GM23338 (cell line): ENCODE data around the gene R3HCC1L. TPM values are rescaled to one million over a fixed set of nuclear protein-coding genes. Genes with fewer than 3 reads are reported as not detected.

ENCODE experiments used
- ATAC-seq: fragments of 200-7000 bp; cut with Tn5 transposase; 3 replicates; pipeline ENCODE4 v1.9.1; 2020
- DNase-seq: peaks from one replicate; pipeline ENCODE4 v3.0.0-alpha.2; 2015; ENCODE audit warnings: low spot score
- H2AFZ ChIP-seq: fragments of 200-600 bp; sonication (generic); 2 replicates; pipeline ENCODE4 v1.8.0; 2016; ENCODE audit warnings: antibody characterized with exemption, mild to moderate bottlenecking, moderate library complexity
- H3F3A ChIP-seq: fragments of 200-600 bp; sonication (generic); replicated peaks from 2 replicates; pipeline ENCODE4 v1.8.0; 2017; ENCODE audit warnings: antibody characterized with exemption, mixed run types, low read depth
- H3K27ac ChIP-seq: fragments of 200-600 bp; sonication (generic); 2 replicates; pipeline ENCODE4 v1.6.1; 2016; ENCODE audit warnings: low read depth
- H3K27me3 ChIP-seq: fragments of 200-600 bp; sonication (generic); 2 replicates; pipeline ENCODE4 v1.8.0; 2016; ENCODE audit warnings: mild to moderate bottlenecking, mixed run types, moderate library complexity; ENCODE audit not compliant: insufficient read depth
- H3K36me3 ChIP-seq: fragments of 200-600 bp; sonication (generic); 2 replicates; pipeline ENCODE4 v1.8.0; 2016; ENCODE audit warnings: mild to moderate bottlenecking; ENCODE audit not compliant: insufficient read depth
- H3K4me1 ChIP-seq: fragments of 200-600 bp; sonication (generic); 2 replicates; pipeline ENCODE4 v1.8.0; 2016; ENCODE audit warnings: mild to moderate bottlenecking, moderate library complexity; ENCODE audit not compliant: insufficient read depth
- H3K4me2 ChIP-seq: fragments of 200-600 bp; sonication (generic); 2 replicates; pipeline ENCODE4 v1.7.1; 2017; ENCODE audit warnings: mixed run types
- H3K4me3 ChIP-seq: fragments of 200-600 bp; sonication (generic); 2 replicates; pipeline ENCODE4 v1.6.1; 2016; ENCODE audit warnings: mixed run types
- H3K79me2 ChIP-seq: fragments of 200-600 bp; sonication (generic); replicated peaks from 2 replicates; pipeline ENCODE4 v1.8.0; 2017; ENCODE audit warnings: mild to moderate bottlenecking; ENCODE audit not compliant: insufficient read depth
- H3K9me2 ChIP-seq: fragments of 200-600 bp; sonication (generic); 2 replicates; pipeline ENCODE4 v1.8.0; 2017; ENCODE audit not compliant: insufficient read depth
- H4K20me1 ChIP-seq: fragments of 200-600 bp; sonication (generic); replicated peaks from 2 replicates; pipeline ENCODE4 v1.8.0; 2017; ENCODE audit warnings: mild to moderate bottlenecking; ENCODE audit not compliant: insufficient read depth
- H3K27ac Mint-ChIP-seq: 2 replicates; pipeline ENCODE4 v1.8.0; 2020; ENCODE audit warnings: inconsistent platforms, mild to moderate bottlenecking, moderate library complexity, mixed read lengths
- H3K27me3 Mint-ChIP-seq: 3 replicates; pipeline ENCODE4 v1.8.0; 2022; ENCODE audit warnings: low read depth, mild to moderate bottlenecking, moderate library complexity, mixed read lengths, inconsistent platforms; ENCODE audit not compliant: insufficient read depth, poor library complexity
- H3K36me3 Mint-ChIP-seq: 3 replicates; pipeline ENCODE4 v1.8.0; 2021; ENCODE audit warnings: low read depth, mild to moderate bottlenecking, inconsistent platforms, moderate library complexity, mixed read lengths
- H3K4me1 Mint-ChIP-seq: 3 replicates; pipeline ENCODE4 v1.8.0; 2020; ENCODE audit warnings: mild to moderate bottlenecking, inconsistent platforms, mixed read lengths
- H3K4me3 Mint-ChIP-seq: 3 replicates; pipeline ENCODE4 v1.8.0; 2021; ENCODE audit warnings: moderate library complexity, mild to moderate bottlenecking, inconsistent platforms, mixed read lengths
- H3K9me3 Mint-ChIP-seq: 3 replicates; pipeline ENCODE4 v1.8.0; 2020; ENCODE audit warnings: moderate library complexity, mild to moderate bottlenecking, inconsistent platforms, mixed read lengths
- CREB1 ChIP-seq: fragments of 250-450 bp; sonication (Bioruptor Pico); IDR thresholded peaks from 2 replicates; pipeline ENCODE4 v1.5.0; 2020; ENCODE audit warnings: low read depth, mild to moderate bottlenecking, moderate library complexity
- EZH2 ChIP-seq: fragments of 200-600 bp; sonication (generic); IDR thresholded peaks from one replicate; pipeline ENCODE4 v1.8.0; 2017; ENCODE audit warnings: antibody characterized with exemption, mild to moderate bottlenecking, low read depth; ENCODE audit not compliant: unreplicated experiment
- EZH2phosphoT487 ChIP-seq: fragments of 200-600 bp; sonication (generic); IDR thresholded peaks from one replicate; pipeline ENCODE4 v1.8.1; 2018; ENCODE audit warnings: antibody characterized with exemption; ENCODE audit not compliant: unreplicated experiment
- JUNB ChIP-seq: IDR thresholded peaks from one replicate; pipeline ENCODE4 v1.6.1; 2016; ENCODE audit warnings: antibody characterized with exemption; ENCODE audit not compliant: unreplicated experiment
- NANOG ChIP-seq: IDR thresholded peaks from 2 replicates; pipeline ENCODE4 v1.6.1; 2016; ENCODE audit warnings: antibody characterized with exemption, borderline replicate concordance
- POLR2AphosphoS5 ChIP-seq: IDR thresholded peaks from 2 replicates; pipeline ENCODE4 v1.6.1; 2016; ENCODE audit warnings: antibody characterized with exemption, low read depth
- STAT1 ChIP-seq: IDR thresholded peaks from one replicate; pipeline ENCODE4 v1.6.1; 2016; ENCODE audit warnings: antibody characterized with exemption; ENCODE audit not compliant: unreplicated experiment
- ZNF114 ChIP-seq: fragments of 250-450 bp; sonication (Bioruptor Pico); IDR thresholded peaks from 2 replicates; pipeline ENCODE4 v1.5.0; 2020; ENCODE audit warnings: mild to moderate bottlenecking, moderate library complexity
- ZNF331 ChIP-seq: fragments of 250-450 bp; sonication (Bioruptor Pico); IDR thresholded peaks from 2 replicates; pipeline ENCODE4 v1.5.0; 2020; ENCODE audit warnings: low read depth, mild to moderate bottlenecking, moderate library complexity
- polyA plus RNA-seq: library from polyadenylated mRNA; unstranded; fragments of >200 nt; fragmentation: Nextera tagmentation; extraction: Ambion mirVana; gene quantifications from 2 replicates; pipeline ENCODE4 v1.2.1, GENCODE V29; 2016
- total RNA-seq: library from RNA; depleted of rRNA; stranded (reverse); fragments of >200 nt; shearing (Covaris generic); gene quantifications from 2 replicates; pipeline ENCODE4 v1.2.3, GENCODE V29; 2014
- TF ChIP-seq, protein P1 (sequence below): IDR thresholded peaks from one replicate; pipeline ENCODE4 v1.6.1; 2018; ENCODE audit warnings: antibody characterized with exemption; ENCODE audit not compliant: unreplicated experiment
- TF ChIP-seq, protein P2 (sequence below): fragments of 250-450 bp; sonication (Bioruptor Pico); IDR thresholded peaks from 2 replicates; pipeline ENCODE4 v1.5.0; 2020; ENCODE audit warnings: mild to moderate bottlenecking, moderate library complexity
- TF ChIP-seq, protein P3 (sequence below), 2 experiments: fragments of 200-600 bp in 1 of 2; sonication (generic) in 1 of 2; conservative IDR thresholded peaks; 2 replicates each; pipeline versions ENCODE4 v1.5.1 to v1.6.1; 2016 to 2017; ENCODE audit warnings: antibody characterized with exemption in 2 of 2, low read depth in 2 of 2, mild to moderate bottlenecking in 2 of 2, moderate library complexity in 1 of 2
- TF ChIP-seq, protein P4 (sequence below): IDR thresholded peaks from 2 replicates; pipeline ENCODE4 v1.6.1; 2016; ENCODE audit warnings: antibody characterized with exemption

R3HCC1L gene
- total and polyA plus RNA-seq, 2 experiments from 2014 or later: 9.3 to 15.8 TPM

DNA sequence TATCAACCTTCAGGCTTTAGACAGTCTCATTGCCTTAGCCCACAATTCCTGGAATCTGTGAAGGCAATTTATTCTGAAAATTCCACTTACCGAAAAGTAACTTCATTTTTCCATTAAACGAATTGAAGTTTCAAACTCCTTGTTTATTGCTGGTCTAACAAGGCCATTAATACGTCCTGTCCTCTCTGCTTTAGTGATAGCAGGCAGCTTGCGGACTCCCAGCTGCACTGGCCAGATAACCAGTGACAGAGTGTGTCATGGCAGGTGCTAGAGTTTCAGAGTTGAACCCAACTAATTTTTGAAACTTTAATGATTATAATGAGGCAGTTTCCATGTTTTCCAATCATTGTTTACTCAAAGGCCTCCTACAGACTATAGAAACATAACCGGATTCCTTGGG, 102.4 kb downstream of the R3HCC1L start:
- no peak for DNase-seq
- H3K4me3 ChIP-seq: no peak overlapping the region
- H3K27ac ChIP-seq: no peak overlapping the region
- 0 out of 2 replicates have a peak, but pooled peaks cover 9% of the 10 kb centered on the region for H4K20me1 ChIP-seq
- no peak for ATAC-seq
- no peaks in the 10 kb centered on the region for H3F3A ChIP-seq
- no peak overlapping the region for H2AFZ ChIP-seq
- Mint-ChIP-seq H3K4me3 (no peak overlapping the region), H3K9me3 (no peaks in the 10 kb centered on the region), H3K4me1 (peaks cover 10% of the 10 kb centered on the region; the same call in 2 of the 3 replicates), H3K27me3 (no peaks in the 10 kb centered on the region), H3K36me3 (peaks cover 7% of the 10 kb centered on the region; the same call in 1 of the 3 replicates), H3K27ac (no peak overlapping the region)
- H3K79me2 ChIP-seq: no peaks in the 10 kb centered on the region
- no peaks in the 10 kb centered on the region; the same call in 1 of the 2 replicates for H3K36me3 ChIP-seq
- TF ChIP-seq, protein P1, sequence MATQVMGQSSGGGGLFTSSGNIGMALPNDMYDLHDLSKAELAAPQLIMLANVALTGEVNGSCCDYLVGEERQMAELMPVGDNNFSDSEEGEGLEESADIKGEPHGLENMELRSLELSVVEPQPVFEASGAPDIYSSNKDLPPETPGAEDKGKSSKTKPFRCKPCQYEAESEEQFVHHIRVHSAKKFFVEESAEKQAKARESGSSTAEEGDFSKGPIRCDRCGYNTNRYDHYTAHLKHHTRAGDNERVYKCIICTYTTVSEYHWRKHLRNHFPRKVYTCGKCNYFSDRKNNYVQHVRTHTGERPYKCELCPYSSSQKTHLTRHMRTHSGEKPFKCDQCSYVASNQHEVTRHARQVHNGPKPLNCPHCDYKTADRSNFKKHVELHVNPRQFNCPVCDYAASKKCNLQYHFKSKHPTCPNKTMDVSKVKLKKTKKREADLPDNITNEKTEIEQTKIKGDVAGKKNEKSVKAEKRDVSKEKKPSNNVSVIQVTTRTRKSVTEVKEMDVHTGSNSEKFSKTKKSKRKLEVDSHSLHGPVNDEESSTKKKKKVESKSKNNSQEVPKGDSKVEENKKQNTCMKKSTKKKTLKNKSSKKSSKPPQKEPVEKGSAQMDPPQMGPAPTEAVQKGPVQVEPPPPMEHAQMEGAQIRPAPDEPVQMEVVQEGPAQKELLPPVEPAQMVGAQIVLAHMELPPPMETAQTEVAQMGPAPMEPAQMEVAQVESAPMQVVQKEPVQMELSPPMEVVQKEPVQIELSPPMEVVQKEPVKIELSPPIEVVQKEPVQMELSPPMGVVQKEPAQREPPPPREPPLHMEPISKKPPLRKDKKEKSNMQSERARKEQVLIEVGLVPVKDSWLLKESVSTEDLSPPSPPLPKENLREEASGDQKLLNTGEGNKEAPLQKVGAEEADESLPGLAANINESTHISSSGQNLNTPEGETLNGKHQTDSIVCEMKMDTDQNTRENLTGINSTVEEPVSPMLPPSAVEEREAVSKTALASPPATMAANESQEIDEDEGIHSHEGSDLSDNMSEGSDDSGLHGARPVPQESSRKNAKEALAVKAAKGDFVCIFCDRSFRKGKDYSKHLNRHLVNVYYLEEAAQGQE: no peak
- TF ChIP-seq JUNB (no peak), EZH2phosphoT487 (no peak), POLR2AphosphoS5 (no peak), NANOG (no peak), EZH2 (no peak), CREB1 (CRISPR knock-in tag) (no peak), ZNF331 (CRISPR knock-in tag) (no peak), STAT1 (no peak), ZNF114 (no peak)
- TF ChIP-seq, protein P2, sequence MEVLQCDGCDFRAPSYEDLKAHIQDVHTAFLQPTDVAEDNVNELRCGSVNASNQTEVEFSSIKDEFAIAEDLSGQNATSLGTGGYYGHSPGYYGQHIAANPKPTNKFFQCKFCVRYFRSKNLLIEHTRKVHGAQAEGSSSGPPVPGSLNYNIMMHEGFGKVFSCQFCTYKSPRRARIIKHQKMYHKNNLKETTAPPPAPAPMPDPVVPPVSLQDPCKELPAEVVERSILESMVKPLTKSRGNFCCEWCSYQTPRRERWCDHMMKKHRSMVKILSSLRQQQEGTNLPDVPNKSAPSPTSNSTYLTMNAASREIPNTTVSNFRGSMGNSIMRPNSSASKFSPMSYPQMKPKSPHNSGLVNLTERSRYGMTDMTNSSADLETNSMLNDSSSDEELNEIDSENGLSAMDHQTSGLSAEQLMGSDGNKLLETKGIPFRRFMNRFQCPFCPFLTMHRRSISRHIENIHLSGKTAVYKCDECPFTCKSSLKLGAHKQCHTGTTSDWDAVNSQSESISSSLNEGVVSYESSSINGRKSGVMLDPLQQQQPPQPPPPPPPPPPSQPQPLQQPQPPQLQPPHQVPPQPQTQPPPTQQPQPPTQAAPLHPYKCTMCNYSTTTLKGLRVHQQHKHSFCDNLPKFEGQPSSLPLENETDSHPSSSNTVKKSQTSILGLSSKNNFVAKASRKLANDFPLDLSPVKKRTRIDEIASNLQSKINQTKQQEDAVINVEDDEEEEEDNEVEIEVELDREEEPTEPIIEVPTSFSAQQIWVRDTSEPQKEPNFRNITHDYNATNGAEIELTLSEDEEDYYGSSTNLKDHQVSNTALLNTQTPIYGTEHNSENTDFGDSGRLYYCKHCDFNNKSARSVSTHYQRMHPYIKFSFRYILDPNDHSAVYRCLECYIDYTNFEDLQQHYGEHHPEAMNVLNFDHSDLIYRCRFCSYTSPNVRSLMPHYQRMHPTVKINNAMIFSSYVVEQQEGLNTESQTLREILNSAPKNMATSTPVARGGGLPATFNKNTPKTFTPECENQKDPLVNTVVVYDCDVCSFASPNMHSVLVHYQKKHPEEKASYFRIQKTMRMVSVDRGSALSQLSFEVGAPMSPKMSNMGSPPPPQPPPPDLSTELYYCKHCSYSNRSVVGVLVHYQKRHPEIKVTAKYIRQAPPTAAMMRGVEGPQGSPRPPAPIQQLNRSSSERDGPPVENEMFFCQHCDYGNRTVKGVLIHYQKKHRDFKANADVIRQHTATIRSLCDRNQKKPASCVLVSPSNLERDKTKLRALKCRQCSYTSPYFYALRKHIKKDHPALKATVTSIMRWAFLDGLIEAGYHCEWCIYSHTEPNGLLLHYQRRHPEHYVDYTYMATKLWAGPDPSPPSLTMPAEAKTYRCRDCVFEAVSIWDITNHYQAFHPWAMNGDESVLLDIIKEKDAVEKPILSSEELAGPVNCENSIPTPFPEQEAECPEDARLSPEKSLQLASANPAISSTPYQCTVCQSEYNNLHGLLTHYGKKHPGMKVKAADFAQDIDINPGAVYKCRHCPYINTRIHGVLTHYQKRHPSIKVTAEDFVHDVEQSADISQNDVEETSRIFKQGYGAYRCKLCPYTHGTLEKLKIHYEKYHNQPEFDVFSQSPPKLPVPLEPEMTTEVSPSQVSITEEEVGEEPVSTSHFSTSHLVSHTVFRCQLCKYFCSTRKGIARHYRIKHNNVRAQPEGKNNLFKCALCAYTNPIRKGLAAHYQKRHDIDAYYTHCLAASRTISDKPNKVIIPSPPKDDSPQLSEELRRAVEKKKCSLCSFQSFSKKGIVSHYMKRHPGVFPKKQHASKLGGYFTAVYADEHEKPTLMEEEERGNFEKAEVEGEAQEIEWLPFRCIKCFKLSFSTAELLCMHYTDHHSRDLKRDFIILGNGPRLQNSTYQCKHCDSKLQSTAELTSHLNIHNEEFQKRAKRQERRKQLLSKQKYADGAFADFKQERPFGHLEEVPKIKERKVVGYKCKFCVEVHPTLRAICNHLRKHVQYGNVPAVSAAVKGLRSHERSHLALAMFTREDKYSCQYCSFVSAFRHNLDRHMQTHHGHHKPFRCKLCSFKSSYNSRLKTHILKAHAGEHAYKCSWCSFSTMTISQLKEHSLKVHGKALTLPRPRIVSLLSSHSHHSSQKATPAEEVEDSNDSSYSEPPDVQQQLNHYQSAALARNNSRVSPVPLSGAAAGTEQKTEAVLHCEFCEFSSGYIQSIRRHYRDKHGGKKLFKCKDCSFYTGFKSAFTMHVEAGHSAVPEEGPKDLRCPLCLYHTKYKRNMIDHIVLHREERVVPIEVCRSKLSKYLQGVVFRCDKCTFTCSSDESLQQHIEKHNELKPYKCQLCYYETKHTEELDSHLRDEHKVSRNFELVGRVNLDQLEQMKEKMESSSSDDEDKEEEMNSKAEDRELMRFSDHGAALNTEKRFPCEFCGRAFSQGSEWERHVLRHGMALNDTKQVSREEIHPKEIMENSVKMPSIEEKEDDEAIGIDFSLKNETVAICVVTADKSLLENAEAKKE (CRISPR knock-in tag): no peak
- TF ChIP-seq, protein P3, sequence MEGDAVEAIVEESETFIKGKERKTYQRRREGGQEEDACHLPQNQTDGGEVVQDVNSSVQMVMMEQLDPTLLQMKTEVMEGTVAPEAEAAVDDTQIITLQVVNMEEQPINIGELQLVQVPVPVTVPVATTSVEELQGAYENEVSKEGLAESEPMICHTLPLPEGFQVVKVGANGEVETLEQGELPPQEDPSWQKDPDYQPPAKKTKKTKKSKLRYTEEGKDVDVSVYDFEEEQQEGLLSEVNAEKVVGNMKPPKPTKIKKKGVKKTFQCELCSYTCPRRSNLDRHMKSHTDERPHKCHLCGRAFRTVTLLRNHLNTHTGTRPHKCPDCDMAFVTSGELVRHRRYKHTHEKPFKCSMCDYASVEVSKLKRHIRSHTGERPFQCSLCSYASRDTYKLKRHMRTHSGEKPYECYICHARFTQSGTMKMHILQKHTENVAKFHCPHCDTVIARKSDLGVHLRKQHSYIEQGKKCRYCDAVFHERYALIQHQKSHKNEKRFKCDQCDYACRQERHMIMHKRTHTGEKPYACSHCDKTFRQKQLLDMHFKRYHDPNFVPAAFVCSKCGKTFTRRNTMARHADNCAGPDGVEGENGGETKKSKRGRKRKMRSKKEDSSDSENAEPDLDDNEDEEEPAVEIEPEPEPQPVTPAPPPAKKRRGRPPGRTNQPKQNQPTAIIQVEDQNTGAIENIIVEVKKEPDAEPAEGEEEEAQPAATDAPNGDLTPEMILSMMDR (conservative IDR thresholded peaks at IDR 0.05; ENCODE audit: low read depth in 2 of 2): no peak
- TF ChIP-seq, protein P4, sequence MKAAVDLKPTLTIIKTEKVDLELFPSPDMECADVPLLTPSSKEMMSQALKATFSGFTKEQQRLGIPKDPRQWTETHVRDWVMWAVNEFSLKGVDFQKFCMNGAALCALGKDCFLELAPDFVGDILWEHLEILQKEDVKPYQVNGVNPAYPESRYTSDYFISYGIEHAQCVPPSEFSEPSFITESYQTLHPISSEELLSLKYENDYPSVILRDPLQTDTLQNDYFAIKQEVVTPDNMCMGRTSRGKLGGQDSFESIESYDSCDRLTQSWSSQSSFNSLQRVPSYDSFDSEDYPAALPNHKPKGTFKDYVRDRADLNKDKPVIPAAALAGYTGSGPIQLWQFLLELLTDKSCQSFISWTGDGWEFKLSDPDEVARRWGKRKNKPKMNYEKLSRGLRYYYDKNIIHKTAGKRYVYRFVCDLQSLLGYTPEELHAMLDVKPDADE: no peak
- H3K27me3 ChIP-seq: no peaks in the 10 kb centered on the region
- no peak overlapping the region for H3K4me2 ChIP-seq
- no peaks in the 10 kb centered on the region for H3K4me1 ChIP-seq
- H3K9me2 ChIP-seq: no peaks in the 10 kb centered on the region
